Measurements from ENCODE around the gene CCNF. TPM values are rescaled to one million over a fixed set of nuclear protein-coding genes. Genes with fewer than 3 reads are reported as not detected.
A peak's percentile ranks its signal among the peaks of the same experiment; 100 is the strongest.

CCNF gene
- total and polyA plus RNA-seq, 4 donors, result 0.88 to 46.3 (median 1.8) TPM

DNA sequence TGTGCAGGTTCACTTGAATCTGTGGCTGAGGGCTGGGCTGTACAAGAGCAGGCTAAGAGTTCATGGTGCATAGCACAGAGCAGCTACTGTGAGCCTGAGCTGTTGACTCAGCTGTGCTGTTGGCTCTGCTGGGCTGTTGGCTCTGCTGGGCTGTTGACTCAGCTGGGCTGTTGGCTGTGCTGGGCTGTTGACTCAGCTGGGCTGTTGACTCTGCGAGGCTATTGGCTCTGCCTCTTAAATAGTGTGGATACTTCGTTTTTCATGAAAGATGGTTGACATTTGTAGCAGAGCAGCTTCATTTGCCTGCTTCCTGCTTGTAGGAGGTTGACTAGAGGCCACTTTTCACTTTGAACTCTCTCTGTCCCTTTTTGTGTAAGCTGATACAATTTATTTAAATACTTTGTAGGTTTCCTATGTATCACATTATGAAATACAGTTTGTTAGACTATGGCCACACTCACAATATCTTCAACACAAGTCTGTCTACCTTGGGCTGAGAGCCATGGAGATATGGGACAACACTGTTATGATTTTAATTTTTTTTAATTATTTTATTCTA, 40.3 kb upstream of the CCNF start:
- no peak for DNase-seq (ENCODE audit: low spot score)
- Histone ChIP-seq H3K36me3 (ENCODE audit: control insufficient read depth in 4 of 4, insufficient read depth in 3 of 4, low read depth in 1 of 4, low read length in 3 of 4) (no peaks in the 10 kb centered on the region), H3K9ac (ENCODE audit: low read depth in 1 of 2, low read length in 2 of 2) (no peak overlapping the region), H3K9me3 (ENCODE audit: control insufficient read depth in 4 of 4, low read length in 3 of 4) (peaks cover 0 to 8% (median 4%) of the 10 kb centered on the region in 4 donors), H3K4me3 (ENCODE audit: low read depth in 1 of 3, low read length in 3 of 3) (peak overlapping the region in 1 of 3 donors; percentile 1), H3K27me3 (ENCODE audit: control insufficient read depth in 4 of 4, insufficient read depth in 4 of 4, low read length in 3 of 4) (no peaks in the 10 kb centered on the region), H3K4me1 (ENCODE audit: control insufficient read depth in 4 of 4, insufficient read depth in 4 of 4, low read length in 3 of 4) (no peaks in the 10 kb centered on the region), H3K27ac (ENCODE audit: low read depth in 1 of 2, low read length in 2 of 2) (no peak overlapping the region)
- WGBS, result 22% methylated on average over 2 of the region's 2 CpGs
- TF ChIP-seq JUND (IDR thresholded peaks at IDR 0.05) (no peak), RAD21 (IDR thresholded peaks at IDR 0.05) (no peak), YY1 (IDR thresholded peaks at IDR 0.05) (no peak), GABPA (IDR thresholded peaks at IDR 0.05 in 1 of 2, conservative IDR thresholded peaks at IDR 0.05 in 1 of 2) (no peak), NR2F2 (IDR thresholded peaks at IDR 0.05) (no peak), RXRA (IDR thresholded peaks at IDR 0.05) (no peak), FOXA2 (IDR thresholded peaks at IDR 0.05) (peak; percentile 95), SP1 (IDR thresholded peaks at IDR 0.05) (no peak), ZBTB33 (IDR thresholded peaks at IDR 0.05) (no peak), HNF4G (IDR thresholded peaks at IDR 0.05) (no peak), FOXA1 (IDR thresholded peaks at IDR 0.05) (peak; percentile 90), HNF4A (conservative IDR thresholded peaks at IDR 0.05) (no peak)
- TF ChIP-seq, protein P1, sequence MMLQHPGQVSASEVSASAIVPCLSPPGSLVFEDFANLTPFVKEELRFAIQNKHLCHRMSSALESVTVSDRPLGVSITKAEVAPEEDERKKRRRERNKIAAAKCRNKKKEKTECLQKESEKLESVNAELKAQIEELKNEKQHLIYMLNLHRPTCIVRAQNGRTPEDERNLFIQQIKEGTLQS (IDR thresholded peaks at IDR 0.05), result no peak

- Histone ChIP-seq H3K36me3 (ENCODE audit: control insufficient read depth in 4 of 4, insufficient read depth in 3 of 4, low read depth in 1 of 4, low read length in 3 of 4) (no peaks in the 10 kb centered on the region), H3K27ac (ENCODE audit: low read depth in 1 of 2, low read length in 2 of 2) (no peak overlapping the region), H3K4me3 (ENCODE audit: low read depth in 1 of 3, low read length in 3 of 3) (no peak overlapping the region), H3K9me3 (ENCODE audit: control insufficient read depth in 4 of 4, low read length in 3 of 4) (peaks cover 0 to 8% (median 4%) of the 10 kb centered on the region in 4 donors), H3K9ac (ENCODE audit: low read depth in 1 of 2, low read length in 2 of 2) (no peak overlapping the region), H3K4me1 (ENCODE audit: control insufficient read depth in 4 of 4, insufficient read depth in 4 of 4, low read length in 3 of 4) (no peaks in the 10 kb centered on the region), H3K27me3 (ENCODE audit: control insufficient read depth in 4 of 4, insufficient read depth in 4 of 4, low read length in 3 of 4) (no peaks in the 10 kb centered on the region)
- DNase-seq (ENCODE audit: low spot score), result no peak
- TF ChIP-seq FOXA2 (IDR thresholded peaks at IDR 0.05) (no peak), SP1 (IDR thresholded peaks at IDR 0.05) (no peak), RXRA (IDR thresholded peaks at IDR 0.05) (no peak)
- TF ChIP-seq, protein P1 (IDR thresholded peaks at IDR 0.05), result no peak
Observed at GRCh38 chr16:2392025-2392424, 37.2 kb upstream of the CCNF start.

DNA sequence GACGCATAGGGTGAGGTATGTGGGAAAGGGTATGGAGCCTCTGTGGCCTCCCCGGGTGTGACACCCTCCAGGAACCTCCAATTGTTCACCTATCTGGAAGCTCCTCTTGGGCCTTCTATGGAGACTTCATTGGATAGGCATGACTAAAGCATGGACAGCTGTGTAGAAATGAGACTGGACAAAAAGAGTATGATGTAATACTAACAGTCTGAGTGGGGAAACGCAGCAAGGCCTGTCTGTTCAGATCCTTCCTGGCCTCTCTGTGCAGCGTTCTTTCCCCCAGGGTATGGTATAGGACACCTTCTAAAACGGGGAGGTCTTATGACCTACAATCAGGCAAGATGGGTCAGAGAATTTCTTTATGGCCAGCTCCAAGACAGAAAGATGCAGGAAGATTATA, 30.7 kb upstream of the CCNF start:
- no peak overlapping the region for H3K9ac ChIP-seq (ENCODE audit: low read depth in 1 of 2, low read length in 2 of 2)
- H3K27me3 ChIP-seq (ENCODE audit: control insufficient read depth in 4 of 4, insufficient read depth in 4 of 4, low read length in 3 of 4), result no peaks in the 10 kb centered on the region
- TF ChIP-seq JUND (IDR thresholded peaks at IDR 0.05) (no peak), CTCF (IDR thresholded peaks at IDR 0.05; ENCODE audit: low read depth, low read length, missing input control) (no peak), RAD21 (IDR thresholded peaks at IDR 0.05) (no peak), ZBTB33 (IDR thresholded peaks at IDR 0.05) (no peak), TAF1 (conservative IDR thresholded peaks at IDR 0.05) (no peak), FOXA2 (IDR thresholded peaks at IDR 0.05) (no peak)
- no peak for DNase-seq (ENCODE audit: low spot score)
- H3K4me1 ChIP-seq (ENCODE audit: control insufficient read depth in 4 of 4, insufficient read depth in 4 of 4, low read length in 3 of 4), result no peaks in the 10 kb centered on the region
- no peaks in the 10 kb centered on the region for H3K9me3 ChIP-seq (ENCODE audit: control insufficient read depth in 4 of 4, low read length in 3 of 4)
- 87% methylated on average over 5 of the region's 5 CpGs for WGBS
- H3K4me3 ChIP-seq (ENCODE audit: low read depth in 1 of 3, low read length in 3 of 3), result no peak overlapping the region
- no peaks in the 10 kb centered on the region for H3K36me3 ChIP-seq (ENCODE audit: control insufficient read depth in 4 of 4, insufficient read depth in 3 of 4, low read depth in 1 of 4, low read length in 3 of 4)
- H3K27ac ChIP-seq (ENCODE audit: low read depth in 1 of 2, low read length in 2 of 2), result no peak overlapping the region
